Lower leg skin (tissue), 4 donors: Measurements from ENCODE around the gene CD63. TPM values are rescaled to one million over a fixed set of nuclear protein-coding genes. Genes with fewer than 3 reads are reported as not detected.

ENCODE experiments used
- DNase-seq, 2 donors: peaks; one replicate each; pipeline ENCODE4 v3.0.0-alpha.2; 2019; ENCODE audit warnings: low spot score in 2 of 2
- H3K4me3 ChIP-seq: fragments of 200-600 bp; sonication (generic); 2 replicates; pipeline ENCODE4 v1.5.1; 2017; ENCODE audit warnings: mild to moderate bottlenecking, low read depth; ENCODE audit not compliant: poor library complexity, severe bottlenecking
- CTCF ChIP-seq, 3 donors: fragments of 450-650 bp; IDR thresholded peaks; one replicate each; pipeline ENCODE4 v1.5.1; 2016; ENCODE audit warnings: antibody characterized with exemption in 3 of 3, mild to moderate bottlenecking in 3 of 3, moderate library complexity in 2 of 3
- POLR2A ChIP-seq, 2 donors: fragments of 450-650 bp; IDR thresholded peaks; one replicate each; pipeline ENCODE4 v1.6.1; 2016 to 2017; ENCODE audit warnings: antibody characterized with exemption in 2 of 2, mild to moderate bottlenecking in 1 of 2, moderate library complexity in 1 of 2
- WGBS, 2 donors: methylation state at CpG; one replicate each; pipeline ENCODE4 v1.1.5; 2018; 5-methylcytosine and 5-hydroxymethylcytosine counted together
- intact Hi-C: fragments of 100-400 bp; cut with DNase I; formaldehyde crosslinking; loops from one replicate; pipeline ENCODE4 v1.15.0; 2023; ENCODE audit warnings: low total_unique reads
- total RNA-seq, 4 donors: library from RNA; depleted of rRNA; stranded (reverse); fragments of >200 nt; gene quantifications; one replicate each; pipeline ENCODE4 v1.1.0, GENCODE V29; 2016

The CD63 gene
- total RNA-seq, 4 donors from 2014 or later, result 151 to 408 (median 196) TPM

- WGBS, 2 donors, result 90 to 91% methylated on average over 5 of the region's 5 CpGs
- no peak overlapping the region for H3K4me3 ChIP-seq
- intact Hi-C loops, result no loop called here
- TF ChIP-seq POLR2A (IDR thresholded peaks at IDR 0.05), result no peak
- DNase-seq, result peak in 1 of 2 donors; percentile 23
Measured at GRCh38 chr12:55679691-55680090, 49.1 kb downstream of the CD63 start.

GRCh38 chr12:55676707-55677106 lies 52.1 kb downstream of the CD63 start:
- H3K4me3 ChIP-seq, result no peak overlapping the region
- TF ChIP-seq CTCF (IDR thresholded peaks at IDR 0.05), result no peak
- TF ChIP-seq POLR2A (IDR thresholded peaks at IDR 0.05), result no peak
- intact Hi-C loops, result no loop called here
- 49 to 61% methylated on average over 6 of the region's 6 CpGs for WGBS, 2 donors
- DNase-seq, result no peak

- peak in 1 of 2 donors; percentile 42 for DNase-seq
- intact Hi-C loops, result no loop called here
- WGBS, 2 donors, result 82 to 83% methylated on average over 8 of the region's 8 CpGs
- TF ChIP-seq POLR2A (IDR thresholded peaks at IDR 0.05) (no peak), CTCF (IDR thresholded peaks at IDR 0.05) (no peak)
- H3K4me3 ChIP-seq, result no peak overlapping the region
Measured at GRCh38 chr12:55675666-55676065, 53.1 kb downstream of the CD63 start.

Other genes starting within 250 kb of the CD63 start
- not detected for gene OR6C68, start 236.6 kb downstream of the CD63 start, total RNA-seq
- gene OR6C4, start 179.4 kb downstream of the CD63 start, total RNA-seq, result not detected
- not detected for gene OR2AP1, start 156.5 kb downstream of the CD63 start, total RNA-seq
- not detected for gene OR10P1, start 92.1 kb downstream of the CD63 start, total RNA-seq
- 10 to 100 TPM; 11.0 to 20.9 (median 12.8) TPM for gene ITGA7, start 21.1 kb downstream of the CD63 start, total RNA-seq
- gene BLOC1S1, start 13.0 kb downstream of the CD63 start, total RNA-seq, result 100 to 1,000 TPM; 114 to 167 (median 138) TPM
- gene RDH5, start 8.6 kb downstream of the CD63 start, total RNA-seq, result 1 to 10 TPM; 2.5 to 8.9 (median 4.3) TPM
- gene GDF11, start 14.1 kb upstream of the CD63 start, total RNA-seq, result 1 to 10 TPM in 1 of 4 donors, under 1 TPM in 3; 0.23 to 2.7 (median 0.57) TPM
- gene SARNP, start 88.7 kb upstream of the CD63 start, total RNA-seq, result 10 to 100 TPM; 36.8 to 62.1 (median 59.6) TPM
- gene ORMDL2, start 89.0 kb upstream of the CD63 start, total RNA-seq, result 10 to 100 TPM; 10.7 to 21.5 (median 17.8) TPM
- gene DNAJC14, start 100.6 kb upstream of the CD63 start, total RNA-seq, result 10 to 100 TPM; 25.8 to 39.3 (median 36.1) TPM
- gene MMP19, start 113.9 kb upstream of the CD63 start, total RNA-seq, result 1 to 10 TPM; 3.4 to 9.0 (median 5.1) TPM
- gene PYM1, start 198.9 kb upstream of the CD63 start, total RNA-seq, result 10 to 100 TPM; 46.8 to 63.7 (median 49.1) TPM
- gene DGKA, start 202.2 kb upstream of the CD63 start, total RNA-seq, result 100 to 1,000 TPM; 139 to 354 (median 176) TPM
- gene PMEL, start 237.0 kb upstream of the CD63 start, total RNA-seq, result 10 to 100 TPM; 17.2 to 49.3 (median 34.2) TPM
- 10 to 100 TPM; 18.3 to 25.2 (median 24.0) TPM for gene CDK2, start 237.8 kb upstream of the CD63 start, total RNA-seq
- 100 to 1,000 TPM in 3 of 4 donors, 10 to 100 TPM in 1; 96.9 to 141 (median 129) TPM for gene RAB5B, start 245.1 kb upstream of the CD63 start, total RNA-seq